Forelimb muscle (tissue), 1 donor: ENCODE data around the gene MYBPHL. TPM values are rescaled to one million over a fixed set of nuclear protein-coding genes. Genes with fewer than 3 reads are reported as not detected.

Source experiments
- DNase-seq: peaks from one replicate; pipeline ENCODE4 v3.0.0-alpha.2; 2013; ENCODE audit warnings: low read depth
- polyA plus RNA-seq: library from polyadenylated mRNA; unstranded; fragments of 120-200 nt; gene quantifications from one replicate; pipeline ENCODE4 v1.2.1, GENCODE V29; 2013; ENCODE audit not compliant: insufficient read length

MYBPHL gene
- 1.2 TPM for polyA plus RNA-seq

- DNase-seq, result no peak
Measured at GRCh38 chr1:109306832-109307273, at the start of gene MYBPHL. Gene MYBPHL, minus strand, starts transcription at chr1:109307011. Its CDS starts 20 bp downstream, at chr1:109306991.

GRCh38 chr1:109356505-109356904 lies 49.7 kb upstream of the MYBPHL start:
- DNase-seq, result no peak

GRCh38 chr1:109354929-109355328 lies 48.1 kb upstream of the MYBPHL start:
- DNase-seq, result no peak

GRCh38 chr1:109351457-109351856 lies 44.6 kb upstream of the MYBPHL start:
- DNase-seq, result no peak

- DNase-seq, result no peak
Measured at GRCh38 chr1:109350655-109351054, 43.8 kb upstream of the MYBPHL start.

- no peak for DNase-seq
Measured at GRCh38 chr1:109350182-109350581, 43.4 kb upstream of the MYBPHL start.

GRCh38 chr1:109347511-109347910 lies 40.7 kb upstream of the MYBPHL start:
- DNase-seq, result no peak

- DNase-seq, result no peak
Measured at GRCh38 chr1:109341944-109342930, 35.4 kb upstream of the MYBPHL start.

- DNase-seq, result no peak
Measured at GRCh38 chr1:109338608-109339007, 31.8 kb upstream of the MYBPHL start.

- no peak for DNase-seq
Measured at GRCh38 chr1:109338091-109338490, 31.3 kb upstream of the MYBPHL start.

- DNase-seq, result no peak
Measured at GRCh38 chr1:109335091-109335490, 28.3 kb upstream of the MYBPHL start.

GRCh38 chr1:109331113-109331512 lies 24.3 kb upstream of the MYBPHL start:
- DNase-seq, result no peak

GRCh38 chr1:109327285-109327684 lies 20.5 kb upstream of the MYBPHL start:
- no peak for DNase-seq

- DNase-seq, result no peak
Measured at GRCh38 chr1:109322974-109323373, 16.2 kb upstream of the MYBPHL start.

- no peak for DNase-seq
Measured at GRCh38 chr1:109319114-109319513, 12.3 kb upstream of the MYBPHL start.

- no peak for DNase-seq
Measured at GRCh38 chr1:109316506-109316905, 9.7 kb upstream of the MYBPHL start.

GRCh38 chr1:109315288-109315687 lies 8.5 kb upstream of the MYBPHL start:
- DNase-seq, result no peak

GRCh38 chr1:109314795-109315194 lies 8.0 kb upstream of the MYBPHL start:
- no peak for DNase-seq

GRCh38 chr1:109312978-109313775 lies 6.4 kb upstream of the MYBPHL start:
- DNase-seq, result no peak

- DNase-seq, result no peak
Measured at GRCh38 chr1:109312246-109312645, 5.4 kb upstream of the MYBPHL start.

GRCh38 chr1:109309347-109309746 lies 2.5 kb upstream of the MYBPHL start:
- DNase-seq, result no peak

- DNase-seq, result no peak
Measured at GRCh38 chr1:109307274-109308021, 637 bp upstream of the MYBPHL start.
